ENCODE data around the gene IL31RA. TPM values are rescaled to one million over a fixed set of nuclear protein-coding genes. Genes with fewer than 3 reads are reported as not detected.

IL31RA gene
- polyA plus RNA-seq, 2 of the 4 experiments (the other 2 are of a cell fraction) = 0.94 to 2.0 TPM

GRCh38 chr5:55856516-55857246, 5.5 kb downstream of the IL31RA start:
- ChIA-PET POLR2A (no interaction called here), CTCF (interaction anchor here (0.8 kb wide), 1 partner anchor 12 kb away, joined by 3 read pairs; no protein-coding TSS in a partner anchor)
- FAIRE-seq = no peak

GRCh38 chr5:55857247-55857640, 6.1 kb downstream of the IL31RA start:
- H3K27ac ChIP-seq = no peak overlapping the region
- TF ChIP-seq CEBPB (IDR thresholded peaks at IDR 0.05) (no peak), HOXA7 (CRISPR knock-in tag; IDR thresholded peaks at IDR 0.05) (no peak), ATOH8 (CRISPR knock-in tag; IDR thresholded peaks at IDR 0.05; ENCODE audit: low read depth) (no peak), SREBF2 (IDR thresholded peaks at IDR 0.05) (no peak), FOXS1 (CRISPR knock-in tag; IDR thresholded peaks at IDR 0.05) (no peak), REST (IDR thresholded peaks at IDR 0.05) (no peak)
- H3K4me1 ChIP-seq = no peaks in the 10 kb centered on the region
- ChIA-PET CTCF (interaction anchor here (0.8 kb wide), 1 partner anchor 11 kb away, joined by 3 read pairs; no protein-coding TSS in a partner anchor), POLR2A (no interaction called here)
- H3K4me3 ChIP-seq = no peak overlapping the region
- DNase-seq (ENCODE audit: low read depth in 1 of 2, low spot score in 1 of 2) (no peak), ATAC-seq (no peak), FAIRE-seq (no peak)
- no peak overlapping the region for H3K4me2 ChIP-seq
- no peaks in the 10 kb centered on the region for H3K9me3 ChIP-seq
- 92% methylated on average over 4 of the region's 4 CpGs for WGBS (ENCODE audit: missing lambda C conversion rate)

More at GRCh38 chr5:55856516-55857246, 5.5 kb downstream of the IL31RA start:
- H3K27ac ChIP-seq = no peak overlapping the region
- no peak for ATAC-seq
- H3K9me3 ChIP-seq = no peaks in the 10 kb centered on the region
- TF ChIP-seq ZSCAN20 (CRISPR knock-in tag; IDR thresholded peaks at IDR 0.05) (no peak), CHD4 (IDR thresholded peaks at IDR 0.05; ENCODE audit: borderline replicate concordance) (no peak), FOSB (CRISPR knock-in tag; IDR thresholded peaks at IDR 0.05) (no peak), RFX5 (IDR thresholded peaks at IDR 0.05) (no peak), REST (IDR thresholded peaks at IDR 0.05) (no peak)
- no peak overlapping the region for H3K4me3 ChIP-seq
- H3K4me2 ChIP-seq = no peak overlapping the region
- H3K4me1 ChIP-seq = peaks cover 2% of the 10 kb centered on the region; the same call in 1 of the 3 replicates
- 85% methylated on average over 5 of the region's 5 CpGs for whole genome bisulfite sequencing (ENCODE audit: missing lambda C conversion rate)
- DNase-seq (ENCODE audit: low read depth in 1 of 2, low spot score in 1 of 2) = no peak

- FAIRE-seq (no peak), DNase-seq (ENCODE audit: low read depth in 1 of 2, low spot score in 1 of 2) (no peak), ATAC-seq (no peak)
- H3K9me3 ChIP-seq = no peaks in the 10 kb centered on the region
- 76% methylated on average over 2 of the region's 2 CpGs for WGBS (ENCODE audit: missing lambda C conversion rate)
- H3K4me2 ChIP-seq = no peak overlapping the region
- ChIA-PET POLR2A (no interaction called here), CTCF (no interaction called here)
- no peaks in the 10 kb centered on the region for H3K4me1 ChIP-seq
- no peak overlapping the region for H3K27ac ChIP-seq
- H3K4me3 ChIP-seq = no peak overlapping the region
- TF ChIP-seq TFCP2L1 (CRISPR knock-in tag; IDR thresholded peaks at IDR 0.05) = no peak
- TF ChIP-seq FOSB (CRISPR knock-in tag; IDR thresholded peaks at IDR 0.05) = no peak
- no peak for TF ChIP-seq KDM5A (IDR thresholded peaks at IDR 0.05)
- TF ChIP-seq CTCF (IDR thresholded peaks at IDR 0.05) = no peak
- no peak for TF ChIP-seq NR3C1 (IDR thresholded peaks at IDR 0.05)
- TF ChIP-seq JUNB (IDR thresholded peaks at IDR 0.05) = no peak
- TF ChIP-seq HOXB13 (CRISPR knock-in tag; IDR thresholded peaks at IDR 0.05; ENCODE audit: low read depth) = no peak
- no peak for TF ChIP-seq SMC3 (IDR thresholded peaks at IDR 0.05)
- TF ChIP-seq BCL3 (IDR thresholded peaks at IDR 0.05) = no peak
- TF ChIP-seq RCOR1 (IDR thresholded peaks at IDR 0.05; ENCODE audit: low read depth, low read length) = no peak
- TF ChIP-seq USF2 (IDR thresholded peaks at IDR 0.05) = no peak
- TF ChIP-seq POLR2AphosphoS2 (conservative IDR thresholded peaks at IDR 0.05; ENCODE audit: low read length) = no peak
Observed at GRCh38 chr5:55858104-55858503, 6.9 kb downstream of the IL31RA start.

Data from A549 (cell line).